CD4-positive, alpha-beta T cell treated with Interferon alpha-2 for 1 hour (primary cell): ENCODE measurements around the gene RSRC2.
A peak's percentile ranks its signal among the peaks of the same experiment; 100 is the strongest.
"Not testable (repeated sequence)": the region's sequence is repeated elsewhere in the genome, so short reads cannot be mapped to it uniquely, and the experiment has no call there.

Source experiments
- DNase-seq, 2 donors: peaks; one replicate each; pipeline ENCODE4 v3.0.0-alpha.2; 2020 to 2022

The RSRC2 gene

GRCh38 chr12:122481861-122482260 is 44.9 kb downstream of the RSRC2 start:
- DNase-seq = no peak

- DNase-seq = no peak
These were observed 46.0 kb downstream of the RSRC2 start for GRCh38 chr12:122480753-122481152.

GRCh38 chr12:122474324-122474716 is 52.4 kb downstream of the RSRC2 start:
- DNase-seq = no peak

- no peak for DNase-seq
These were observed 53.0 kb downstream of the RSRC2 start for GRCh38 chr12:122473543-122474323.

- peak; percentile 22 to 77 for DNase-seq
These were observed 55.2 kb downstream of the RSRC2 start for GRCh38 chr12:122471324-122472226.

GRCh38 chr12:122470576-122470975 is 56.2 kb downstream of the RSRC2 start:
- not testable (repeated sequence) for DNase-seq

- DNase-seq = not testable (repeated sequence)
These were observed 56.9 kb downstream of the RSRC2 start for GRCh38 chr12:122469856-122470255.

- DNase-seq = no peak
These were observed 58.8 kb downstream of the RSRC2 start for GRCh38 chr12:122467983-122468382.

- peak in 1 of 2 donors; percentile 33 for DNase-seq
These were observed 62.3 kb downstream of the RSRC2 start for GRCh38 chr12:122464317-122465042.

GRCh38 chr12:122460641-122461040 is 66.1 kb downstream of the RSRC2 start:
- no peak for DNase-seq

- no peak for DNase-seq
These were observed 66.7 kb downstream of the RSRC2 start for GRCh38 chr12:122460061-122460460.

- no peak for DNase-seq
These were observed 67.5 kb downstream of the RSRC2 start for GRCh38 chr12:122459211-122459610.

- no peak for DNase-seq
These were observed 68.4 kb downstream of the RSRC2 start for GRCh38 chr12:122458105-122459035.

- DNase-seq = no peak
These were observed 69.1 kb downstream of the RSRC2 start for GRCh38 chr12:122457627-122458026.

- DNase-seq = no peak
These were observed 72.0 kb downstream of the RSRC2 start for GRCh38 chr12:122454739-122455138.

GRCh38 chr12:122454250-122454721 is 72.5 kb downstream of the RSRC2 start:
- no peak for DNase-seq
